HCT116 (cell line): ENCODE data around the gene NFKBIZ. TPM values are rescaled to one million over a fixed set of nuclear protein-coding genes. Genes with fewer than 3 reads are reported as not detected.

Experiments
- ATAC-seq: fragments of 200-7000 bp; cut with Tn5 transposase; 2 replicates; pipeline ENCODE4 v1.9.1; 2020; ENCODE audit warnings: mild to moderate bottlenecking, moderate library complexity
- BruUV-seq: library from RNA; stranded (reverse); fragments of 400-500 nt; replicated peaks from 2 replicates; lab custom pipeline; 2021; lab: Mats Ljungman, UMichigan
- CTCF ChIA-PET: fragments of 300-600 bp; sonication (Branson Sonifier 250); formaldehyde crosslinking; loops from one replicate; lab custom pipeline; 2021; ENCODE audit warnings: antibody characterized with exemption; lab: Charles Lee
- POLR2A ChIA-PET: fragments of 300-600, 350-600 bp; sonication (Branson Sonifier 250); formaldehyde crosslinking; loops from one replicate; lab custom pipeline; 2021; ENCODE audit warnings: antibody characterized with exemption; lab: Charles Lee
- RAD21 ChIA-PET, 2 experiments: fragments of 300-600 bp; sonication (Branson Sonifier 250); formaldehyde crosslinking; loops; one replicate each; lab custom pipeline; 2023; ENCODE audit warnings: low total read pairs in 2 of 2; ENCODE audit not compliant: uncharacterized antibody in 2 of 2, unreplicated experiment in 2 of 2, low non-redundant PET in 1 of 2; lab: Charles Lee
- DNase-seq: peaks from one replicate; pipeline ENCODE4 v3.0.0-alpha.2; 2010; ENCODE audit warnings: low read depth, low spot score
- H2AFZ ChIP-seq: fragments of 200-600 bp; shearing (Covaris generic), sonication (generic); 2 replicates; pipeline ENCODE4 v1.6.1; 2017; ENCODE audit warnings: low read depth, mixed run types, mixed read lengths, antibody characterized with exemption, low read length; ENCODE audit not compliant: poor library complexity, severe bottlenecking
- H3K27ac ChIP-seq: 2 replicates; pipeline ENCODE4 v1.5.1; 2012; ENCODE audit warnings: low read depth, low read length
- H3K27me3 ChIP-seq: fragments of 200-600 bp; sonication (generic); 2 replicates; pipeline ENCODE4 v1.6.1; 2016; ENCODE audit warnings: mixed run types, low read length, mixed read lengths; ENCODE audit not compliant: insufficient read depth
- H3K36me3 ChIP-seq, 2 experiments: fragments of 200-500 bp in 1 of 2; fragments of 200-600 bp in 1 of 2; sonication (Bioruptor generic) in 1 of 2; sonication (generic) in 1 of 2; 2 replicates each; pipeline versions ENCODE4 v1.5.1 to v1.6.1; 2014 to 2016; ENCODE audit warnings: low read length in 2 of 2, inconsistent platforms in 1 of 2, mixed read lengths in 1 of 2, mixed run types in 1 of 2; ENCODE audit not compliant: insufficient read depth in 2 of 2, control insufficient read depth in 1 of 2
- H3K4me1 ChIP-seq, 2 experiments: fragments of 200-600 bp in 1 of 2; sonication (generic) in 1 of 2; 2 replicates each; pipeline versions ENCODE4 v1.5.1 to v1.6.1; 2012 to 2017; ENCODE audit warnings: low read length in 2 of 2, inconsistent platforms in 1 of 2, mild to moderate bottlenecking in 1 of 2, mixed read lengths in 1 of 2, mixed run types in 1 of 2, moderate library complexity in 1 of 2; ENCODE audit not compliant: insufficient read depth in 2 of 2, control insufficient read depth in 1 of 2
- H3K4me2 ChIP-seq: fragments of 200-600 bp; sonication (generic); 2 replicates; pipeline ENCODE4 v1.6.1; 2017; ENCODE audit warnings: mixed run types, low read length, mixed read lengths
- H3K4me3 ChIP-seq, 2 experiments: fragments of 200-600 bp in 1 of 2; sonication (generic) in 1 of 2; replicated peaks in 1 of 2; 2 replicates each; pipeline ENCODE4 v1.5.1; 2011 to 2016; ENCODE audit warnings: low read length in 2 of 2, control low read depth in 1 of 2, low read depth in 1 of 2, mild to moderate bottlenecking in 1 of 2, mixed read lengths in 1 of 2, mixed run types in 1 of 2
- H3K79me2 ChIP-seq: fragments of 200-600 bp; sonication (generic); 2 replicates; pipeline ENCODE4 v1.6.1; 2017; ENCODE audit warnings: mild to moderate bottlenecking, mixed run types, low read length, moderate library complexity, mixed read lengths; ENCODE audit not compliant: insufficient read depth
- H3K9ac ChIP-seq: fragments of 200-600 bp; sonication (generic); 2 replicates; pipeline ENCODE4 v1.6.1; 2016; ENCODE audit warnings: low read length, mixed read lengths
- H3K9me2 ChIP-seq: fragments of 200-600 bp; sonication (generic), shearing (Covaris generic); 2 replicates; pipeline ENCODE4 v1.6.1; 2017; ENCODE audit warnings: mixed run types, mild to moderate bottlenecking, moderate library complexity; ENCODE audit not compliant: insufficient read depth
- H3K9me3 ChIP-seq, 2 experiments: fragments of 200-500 bp in 1 of 2; fragments of 200-600 bp in 1 of 2; sonication (Bioruptor generic) in 1 of 2; sonication (generic) in 1 of 2; 2 replicates each; pipeline ENCODE4 v1.6.1; 2014 to 2017; ENCODE audit warnings: low read length in 2 of 2, mixed read lengths in 2 of 2, inconsistent platforms in 1 of 2, low read depth in 1 of 2, mild to moderate bottlenecking in 1 of 2, mixed run types in 1 of 2, moderate library complexity in 1 of 2; ENCODE audit not compliant: control insufficient read depth in 1 of 2, insufficient read depth in 1 of 2
- H4K20me1 ChIP-seq: fragments of 200-600 bp; sonication (generic), shearing (Covaris generic); 2 replicates; pipeline ENCODE4 v1.6.1; 2017; ENCODE audit warnings: mixed run types, mild to moderate bottlenecking, moderate library complexity; ENCODE audit not compliant: insufficient read depth
- CBX3 ChIP-seq: IDR thresholded peaks from 2 replicates; pipeline ENCODE4 v1.6.1; 2012; ENCODE audit warnings: low read depth
- RAD21 ChIP-seq: IDR thresholded peaks from 2 replicates; pipeline ENCODE4 v1.6.1; 2012; ENCODE audit warnings: low read depth, mild to moderate bottlenecking
- SRF ChIP-seq: IDR thresholded peaks from 2 replicates; pipeline ENCODE4 v1.6.1; 2012; ENCODE audit warnings: low read depth
- intact Hi-C: fragments of 100-400 bp; cut with micrococcal nuclease; formaldehyde crosslinking; loops from 2 replicates; pipeline ENCODE4 v1.10.0; 2022
- total RNA-seq: library from RNA; stranded (reverse); gene quantifications from one replicate; pipeline ENCODE4 v1.2.1, GENCODE V29; 2021; ENCODE audit not compliant: unreplicated experiment
- TF ChIP-seq, protein P1 (sequence below): IDR thresholded peaks from 2 replicates; pipeline ENCODE4 v1.6.1; 2011; ENCODE audit warnings: mild to moderate bottlenecking, low read length, moderate library complexity; ENCODE audit not compliant: insufficient replicate concordance; ENCODE audit errors: extremely low read depth
- TF ChIP-seq, protein P2 (sequence below): IDR thresholded peaks from 2 replicates; pipeline ENCODE4 v1.6.1; 2012; ENCODE audit warnings: low read depth
- TF ChIP-seq, protein P3 (sequence below): IDR thresholded peaks from 2 replicates; pipeline ENCODE4 v1.6.1; 2012

NFKBIZ gene
- total RNA-seq, 1 experiment from 2014 or later, result 12.2 TPM

DNA sequence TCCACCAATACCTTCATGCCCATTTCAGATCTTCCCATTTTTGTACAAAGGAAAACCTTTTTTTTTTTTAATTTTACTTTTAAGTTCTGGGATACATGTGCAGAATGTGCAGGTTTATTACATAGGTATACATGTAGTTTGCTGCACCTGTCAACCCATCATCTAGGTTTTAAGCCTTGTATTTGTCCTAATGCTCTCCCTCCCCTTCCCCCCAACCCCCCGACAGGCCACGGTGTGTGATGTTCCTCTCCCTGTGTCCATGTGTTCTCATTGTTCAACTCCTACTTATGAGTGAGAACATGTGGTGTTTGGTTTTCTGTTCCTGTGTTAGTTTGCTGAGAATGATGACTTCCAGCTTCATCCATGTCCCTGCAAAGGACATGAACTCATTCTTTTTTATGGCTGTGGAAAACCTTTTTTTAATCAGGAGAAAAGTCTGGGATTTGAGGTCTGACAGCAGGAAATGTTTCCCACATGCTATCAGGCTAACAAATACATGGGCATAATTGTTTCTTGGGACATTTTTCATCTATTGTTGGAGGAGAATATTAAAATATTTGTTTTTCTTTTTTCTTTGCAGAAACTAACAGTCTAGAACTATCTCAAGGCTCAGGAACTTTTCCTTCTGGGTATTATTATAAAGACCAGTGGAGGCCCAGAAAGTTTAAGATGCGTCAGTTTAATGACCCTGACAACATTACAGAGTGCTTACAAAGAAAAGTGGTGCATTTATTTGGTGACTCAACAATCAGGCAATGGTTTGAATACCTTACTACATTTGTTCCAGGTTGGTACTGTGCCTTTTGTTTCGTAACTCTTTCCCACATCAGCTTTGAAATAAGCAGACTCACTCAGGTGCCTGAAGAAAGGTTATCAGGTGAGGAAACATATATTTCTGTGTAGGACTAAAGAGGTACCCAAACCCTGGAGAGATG, 32.8 kb upstream of the NFKBIZ start (continued):
- TF ChIP-seq, protein P1, sequence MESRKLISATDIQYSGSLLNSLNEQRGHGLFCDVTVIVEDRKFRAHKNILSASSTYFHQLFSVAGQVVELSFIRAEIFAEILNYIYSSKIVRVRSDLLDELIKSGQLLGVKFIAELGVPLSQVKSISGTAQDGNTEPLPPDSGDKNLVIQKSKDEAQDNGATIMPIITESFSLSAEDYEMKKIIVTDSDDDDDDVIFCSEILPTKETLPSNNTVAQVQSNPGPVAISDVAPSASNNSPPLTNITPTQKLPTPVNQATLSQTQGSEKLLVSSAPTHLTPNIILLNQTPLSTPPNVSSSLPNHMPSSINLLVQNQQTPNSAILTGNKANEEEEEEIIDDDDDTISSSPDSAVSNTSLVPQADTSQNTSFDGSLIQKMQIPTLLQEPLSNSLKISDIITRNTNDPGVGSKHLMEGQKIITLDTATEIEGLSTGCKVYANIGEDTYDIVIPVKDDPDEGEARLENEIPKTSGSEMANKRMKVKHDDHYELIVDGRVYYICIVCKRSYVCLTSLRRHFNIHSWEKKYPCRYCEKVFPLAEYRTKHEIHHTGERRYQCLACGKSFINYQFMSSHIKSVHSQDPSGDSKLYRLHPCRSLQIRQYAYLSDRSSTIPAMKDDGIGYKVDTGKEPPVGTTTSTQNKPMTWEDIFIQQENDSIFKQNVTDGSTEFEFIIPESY, result no peak
- no peak for TF ChIP-seq RAD21
- TF ChIP-seq, all 23 proteins: peak for 0

DNA sequence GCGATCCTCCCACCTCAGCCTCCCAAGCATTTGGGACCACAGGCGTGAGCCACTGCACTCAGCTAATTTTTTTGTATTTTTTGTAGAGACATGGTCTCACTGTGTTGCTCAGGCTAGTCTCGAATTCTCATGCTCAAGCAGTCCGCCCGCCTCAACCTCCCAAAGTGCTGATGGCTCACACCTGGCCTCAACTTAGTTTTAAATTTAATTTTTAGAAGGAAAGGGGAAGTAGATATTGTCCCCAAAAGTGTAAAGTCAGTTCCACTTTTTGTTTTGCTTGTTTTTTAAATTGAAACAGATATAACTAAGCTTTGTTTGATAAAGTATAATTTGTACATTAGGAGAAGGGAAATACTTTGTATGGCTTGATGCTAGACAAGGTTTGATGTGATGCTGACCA, 31.3 kb upstream of the NFKBIZ start:
- intact Hi-C loops, result no loop called here
- ChIA-PET POLR2A (no interaction called here), CTCF (interaction anchor here (1.4 kb wide), 1 partner anchor 407 kb away, joined by 3 read pairs; no protein-coding TSS in a partner anchor), RAD21 (no interaction called here)
- no peak overlapping the region for H2AFZ ChIP-seq
- no peak for DNase-seq
- no peaks in the 10 kb centered on the region for H3K27me3 ChIP-seq
- no peaks in the 10 kb centered on the region for H4K20me1 ChIP-seq
- H3K9ac ChIP-seq, result no peak overlapping the region
- TF ChIP-seq, protein P2, sequence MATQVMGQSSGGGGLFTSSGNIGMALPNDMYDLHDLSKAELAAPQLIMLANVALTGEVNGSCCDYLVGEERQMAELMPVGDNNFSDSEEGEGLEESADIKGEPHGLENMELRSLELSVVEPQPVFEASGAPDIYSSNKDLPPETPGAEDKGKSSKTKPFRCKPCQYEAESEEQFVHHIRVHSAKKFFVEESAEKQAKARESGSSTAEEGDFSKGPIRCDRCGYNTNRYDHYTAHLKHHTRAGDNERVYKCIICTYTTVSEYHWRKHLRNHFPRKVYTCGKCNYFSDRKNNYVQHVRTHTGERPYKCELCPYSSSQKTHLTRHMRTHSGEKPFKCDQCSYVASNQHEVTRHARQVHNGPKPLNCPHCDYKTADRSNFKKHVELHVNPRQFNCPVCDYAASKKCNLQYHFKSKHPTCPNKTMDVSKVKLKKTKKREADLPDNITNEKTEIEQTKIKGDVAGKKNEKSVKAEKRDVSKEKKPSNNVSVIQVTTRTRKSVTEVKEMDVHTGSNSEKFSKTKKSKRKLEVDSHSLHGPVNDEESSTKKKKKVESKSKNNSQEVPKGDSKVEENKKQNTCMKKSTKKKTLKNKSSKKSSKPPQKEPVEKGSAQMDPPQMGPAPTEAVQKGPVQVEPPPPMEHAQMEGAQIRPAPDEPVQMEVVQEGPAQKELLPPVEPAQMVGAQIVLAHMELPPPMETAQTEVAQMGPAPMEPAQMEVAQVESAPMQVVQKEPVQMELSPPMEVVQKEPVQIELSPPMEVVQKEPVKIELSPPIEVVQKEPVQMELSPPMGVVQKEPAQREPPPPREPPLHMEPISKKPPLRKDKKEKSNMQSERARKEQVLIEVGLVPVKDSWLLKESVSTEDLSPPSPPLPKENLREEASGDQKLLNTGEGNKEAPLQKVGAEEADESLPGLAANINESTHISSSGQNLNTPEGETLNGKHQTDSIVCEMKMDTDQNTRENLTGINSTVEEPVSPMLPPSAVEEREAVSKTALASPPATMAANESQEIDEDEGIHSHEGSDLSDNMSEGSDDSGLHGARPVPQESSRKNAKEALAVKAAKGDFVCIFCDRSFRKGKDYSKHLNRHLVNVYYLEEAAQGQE, result no peak
- TF ChIP-seq SRF (no peak), CBX3 (no peak), RAD21 (no peak)
- TF ChIP-seq, protein P3, sequence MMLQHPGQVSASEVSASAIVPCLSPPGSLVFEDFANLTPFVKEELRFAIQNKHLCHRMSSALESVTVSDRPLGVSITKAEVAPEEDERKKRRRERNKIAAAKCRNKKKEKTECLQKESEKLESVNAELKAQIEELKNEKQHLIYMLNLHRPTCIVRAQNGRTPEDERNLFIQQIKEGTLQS, result no peak
- H3K9me2 ChIP-seq, result no peaks in the 10 kb centered on the region
- no peaks in the 10 kb centered on the region for H3K4me1 ChIP-seq
- no peaks in the 10 kb centered on the region for H3K36me3 ChIP-seq
- H3K4me3 ChIP-seq, result no peak overlapping the region
- no peak for ATAC-seq
- no peaks in the 10 kb centered on the region for H3K9me3 ChIP-seq
- no peak overlapping the region for H3K27ac ChIP-seq
- no peak overlapping the region for H3K4me2 ChIP-seq
- H3K79me2 ChIP-seq, result no peaks in the 10 kb centered on the region
- BruUV-seq, result no TSS peak
